Measurements from ENCODE around the gene MPPE1.

MPPE1 gene

DNA sequence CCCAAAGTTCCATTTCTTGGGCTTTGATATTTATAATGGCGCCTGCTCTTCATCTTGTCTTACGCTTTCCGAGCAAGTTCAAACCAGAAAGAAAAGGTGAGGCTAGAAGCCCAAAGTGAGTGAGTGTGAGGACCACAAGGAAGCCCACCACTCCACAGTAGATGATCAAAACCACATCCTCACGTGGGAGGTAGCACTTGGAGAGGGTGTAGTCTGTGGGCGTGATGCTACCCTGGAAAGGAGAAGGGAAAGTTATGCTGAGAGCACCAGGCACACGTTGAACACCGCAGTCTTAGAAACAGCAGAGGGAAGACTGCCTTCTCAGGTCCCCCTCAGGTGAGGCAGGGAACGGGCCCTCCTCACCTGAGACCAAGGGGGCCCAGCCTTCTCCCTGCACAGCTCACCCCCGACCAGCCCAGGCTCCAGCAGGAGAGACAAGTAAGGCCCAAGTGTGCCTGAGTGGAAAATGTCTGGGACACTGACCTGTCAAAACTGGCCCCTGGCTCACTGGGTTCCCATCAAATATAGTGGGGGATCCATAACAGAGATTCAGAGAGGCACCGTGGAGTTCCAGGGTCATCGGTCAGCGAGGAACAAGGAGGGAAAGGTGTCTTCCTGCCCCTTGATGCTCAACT lies 23.6 kb downstream of the MPPE1 start:
- DNase-seq (ENCODE audit: low read depth): no peak

- no peak for DNase-seq (ENCODE audit: low read depth)
Measured at GRCh38 chr18:11883153-11883552, 25.0 kb downstream of the MPPE1 start.

DNA sequence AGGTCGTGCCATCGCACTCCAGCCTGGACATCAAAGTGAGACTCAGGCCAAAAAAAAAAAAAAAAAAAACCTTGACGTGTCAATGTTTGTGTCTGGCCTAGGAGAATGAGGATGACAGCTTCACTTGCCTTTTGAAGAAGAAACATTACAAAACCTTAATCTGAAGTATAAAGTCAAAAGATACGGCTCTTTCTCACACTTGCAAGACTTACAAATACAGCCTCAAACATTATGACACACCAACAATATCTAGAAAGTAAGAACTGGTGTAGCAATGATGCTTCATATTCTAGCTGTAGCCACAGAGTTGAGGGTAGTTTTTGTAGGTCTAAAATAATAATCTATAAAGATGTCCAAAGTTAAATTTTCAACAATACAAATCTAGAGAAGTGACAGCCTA lies 25.5 kb downstream of the MPPE1 start:
- no peak for DNase-seq (ENCODE audit: low read depth)

- no peak for DNase-seq (ENCODE audit: low read depth)
Measured at GRCh38 chr18:11880586-11881304, 27.4 kb downstream of the MPPE1 start.

GRCh38 chr18:11877497-11878135 lies 30.5 kb downstream of the MPPE1 start:
- no peak for DNase-seq (ENCODE audit: low read depth)

DNA sequence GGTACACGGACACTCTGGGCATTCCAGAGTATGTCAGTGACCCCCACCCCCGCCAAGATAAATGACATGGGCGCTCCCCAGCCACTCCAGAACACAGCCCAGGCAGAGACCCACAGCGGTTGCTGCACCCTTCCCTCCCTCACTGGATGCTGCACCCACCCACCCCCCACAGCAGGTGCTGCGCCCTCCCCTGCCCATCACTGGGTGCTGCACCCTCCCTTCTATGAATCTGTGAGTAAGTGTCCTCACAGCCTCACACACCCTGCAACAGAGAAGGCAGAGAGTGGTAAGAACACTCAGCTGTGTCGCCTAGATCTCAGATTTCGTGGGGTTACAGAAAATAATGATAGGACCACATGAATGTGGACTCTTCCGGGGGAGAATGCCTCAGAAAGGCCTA lies 33.4 kb downstream of the MPPE1 start:
- no peak for DNase-seq (ENCODE audit: low read depth)

GRCh38 chr18:11873670-11874340 lies 34.3 kb downstream of the MPPE1 start:
- no peak for DNase-seq (ENCODE audit: low read depth)

DNA sequence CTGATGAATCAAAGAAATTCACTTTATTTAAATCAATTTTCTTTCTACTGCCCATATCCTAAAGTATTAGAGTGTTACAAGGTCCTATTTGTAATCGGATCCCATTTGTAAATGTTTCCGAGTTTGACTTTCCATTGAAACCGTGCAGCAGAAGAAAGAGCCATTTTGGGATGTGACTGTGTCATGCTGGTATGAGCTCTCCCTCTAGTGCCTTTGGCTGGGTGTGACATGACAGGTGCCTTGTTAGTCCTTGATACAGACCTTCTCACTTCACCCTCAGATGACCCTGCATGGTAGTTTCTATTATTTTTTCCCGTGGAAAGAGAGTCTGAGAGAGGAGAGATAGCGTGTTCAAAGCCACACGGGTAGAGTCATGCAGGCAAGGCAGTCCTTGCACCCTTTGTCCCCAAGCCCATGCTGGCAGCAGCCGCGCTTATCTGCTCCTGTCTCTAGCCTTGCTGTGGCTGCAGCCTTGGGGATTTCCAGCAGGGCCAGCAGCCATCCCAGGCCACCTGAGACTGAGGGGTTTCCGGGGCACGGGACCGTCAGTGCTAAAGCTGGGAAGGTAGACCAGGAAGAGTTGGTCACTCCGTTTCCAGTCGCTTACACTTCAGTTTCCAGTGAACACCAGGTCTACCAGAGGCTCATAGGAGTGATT lies 35.5 kb downstream of the MPPE1 start:
- no peak for DNase-seq (ENCODE audit: low read depth)

DNA sequence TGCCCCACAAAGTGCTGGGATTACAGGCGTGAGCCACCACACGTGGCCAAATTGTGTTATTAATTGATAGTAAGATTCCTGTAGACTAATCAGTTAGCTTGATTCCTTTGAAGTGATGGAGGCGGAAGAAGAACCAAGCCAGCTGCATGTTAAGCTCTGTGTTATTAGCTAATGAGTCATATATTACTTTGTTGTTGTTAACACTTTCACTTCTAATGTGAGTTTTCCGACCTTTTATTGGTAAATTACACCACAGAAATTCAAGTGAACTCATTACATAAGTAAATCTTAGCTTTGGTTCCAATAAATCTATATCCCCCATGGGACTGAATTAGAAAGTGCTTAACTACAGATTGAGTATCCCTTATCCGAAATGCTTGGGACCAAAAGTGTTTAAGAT lies 36.6 kb downstream of the MPPE1 start:
- no peak for DNase-seq (ENCODE audit: low read depth)

DNA sequence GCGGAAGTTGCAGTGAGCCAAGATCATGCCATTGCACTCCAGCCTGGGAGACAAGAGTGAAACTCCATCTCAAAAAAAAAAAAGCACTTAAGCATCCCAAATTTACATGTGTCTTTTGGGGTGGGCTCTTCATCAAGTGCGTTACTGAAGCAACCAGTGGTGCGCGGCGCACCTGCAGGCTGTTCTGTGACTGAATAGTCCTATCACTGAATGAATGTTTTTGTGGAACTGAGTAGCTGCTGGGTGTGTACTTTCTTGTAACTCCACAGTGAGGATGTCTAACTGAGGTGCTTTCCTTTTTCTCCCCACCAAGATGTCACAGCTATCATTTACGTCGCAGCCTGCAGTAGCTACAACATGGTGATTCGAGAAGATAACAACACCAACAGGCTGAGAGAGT lies 39.9 kb downstream of the MPPE1 start:
- DNase-seq (ENCODE audit: low read depth): no peak

- DNase-seq (ENCODE audit: low read depth): no peak
Measured at GRCh38 chr18:11866764-11867163, 41.4 kb downstream of the MPPE1 start.

DNA sequence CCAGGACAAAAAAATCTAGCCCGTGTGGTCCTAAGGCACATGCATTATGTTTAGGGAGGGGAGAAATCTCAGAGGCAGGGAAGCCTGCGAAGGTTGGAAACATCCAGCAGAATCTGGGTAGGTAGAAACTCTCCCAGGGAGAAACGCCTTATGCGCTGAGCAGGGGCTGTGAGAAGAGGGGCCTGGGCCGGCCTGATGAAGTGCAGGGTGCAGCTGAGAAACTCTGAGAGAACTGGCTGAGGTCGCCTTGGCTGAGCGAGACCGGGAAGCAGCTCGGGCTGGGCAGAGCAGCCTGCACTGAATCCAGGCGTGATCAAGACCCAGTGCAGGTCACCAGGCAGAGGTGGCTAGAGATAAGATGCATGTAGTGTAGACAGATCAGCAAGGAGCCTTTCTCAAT lies 41.8 kb downstream of the MPPE1 start:
- DNase-seq (ENCODE audit: low read depth): no peak

DNA sequence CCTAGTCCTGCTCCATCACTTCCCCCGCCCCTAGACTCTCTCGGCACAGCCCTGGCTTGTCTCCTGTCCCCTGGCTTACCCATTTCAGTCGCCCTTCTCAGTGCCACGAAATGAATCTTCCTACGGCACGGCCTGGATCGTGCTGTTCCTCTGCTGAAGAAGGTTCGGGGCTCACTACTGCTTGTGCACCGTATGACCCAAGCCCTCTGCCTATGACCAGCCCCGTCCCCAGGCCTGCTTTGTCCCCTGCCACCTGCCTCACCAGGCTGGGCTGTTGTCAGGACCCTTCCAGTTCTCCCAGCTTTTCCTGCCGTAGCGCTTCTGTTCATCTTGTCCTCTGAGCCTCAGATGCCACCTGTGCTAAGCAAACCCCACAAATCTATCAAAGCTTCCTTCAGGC lies 43.0 kb downstream of the MPPE1 start:
- DNase-seq (ENCODE audit: low read depth): no peak

- no peak for DNase-seq (ENCODE audit: low read depth)
Measured at GRCh38 chr18:11864471-11864870, 43.6 kb downstream of the MPPE1 start.

GRCh38 chr18:11862468-11863137 lies 45.5 kb downstream of the MPPE1 start:
- no peak for DNase-seq (ENCODE audit: low read depth)

DNA sequence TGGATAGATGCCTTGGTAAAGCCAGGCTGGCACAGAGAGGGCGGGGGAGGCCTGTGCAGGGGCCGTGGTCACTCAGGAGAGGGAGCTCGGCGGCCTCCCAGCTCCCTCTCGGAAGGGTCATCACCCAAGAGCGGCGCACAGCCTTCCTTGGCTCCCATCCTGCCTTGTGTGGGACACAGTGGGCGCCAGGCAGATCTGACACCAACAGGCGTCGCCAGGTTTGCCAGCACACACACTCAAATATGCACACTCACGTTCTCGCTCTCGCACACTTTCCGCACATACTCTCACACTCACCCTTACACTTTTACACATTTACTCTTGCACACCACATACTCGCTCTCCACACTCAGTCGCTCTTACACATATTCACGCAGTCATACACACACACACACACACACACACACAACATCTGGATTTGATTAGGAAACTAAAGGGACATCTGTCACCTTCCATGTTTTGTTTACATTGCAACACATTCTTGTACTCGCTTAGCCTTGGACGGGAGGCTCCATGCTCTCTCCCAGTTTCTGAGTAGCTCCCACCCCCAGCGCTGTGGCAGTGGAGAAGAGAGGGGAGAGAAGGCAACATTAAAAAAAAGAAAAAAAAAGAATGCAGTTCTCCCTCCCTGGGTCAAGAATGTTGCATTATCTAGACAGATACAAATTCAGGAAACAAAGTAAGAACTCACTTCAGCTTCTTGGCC lies 46.4 kb downstream of the MPPE1 start:
- no peak for DNase-seq (ENCODE audit: low read depth)

DNA sequence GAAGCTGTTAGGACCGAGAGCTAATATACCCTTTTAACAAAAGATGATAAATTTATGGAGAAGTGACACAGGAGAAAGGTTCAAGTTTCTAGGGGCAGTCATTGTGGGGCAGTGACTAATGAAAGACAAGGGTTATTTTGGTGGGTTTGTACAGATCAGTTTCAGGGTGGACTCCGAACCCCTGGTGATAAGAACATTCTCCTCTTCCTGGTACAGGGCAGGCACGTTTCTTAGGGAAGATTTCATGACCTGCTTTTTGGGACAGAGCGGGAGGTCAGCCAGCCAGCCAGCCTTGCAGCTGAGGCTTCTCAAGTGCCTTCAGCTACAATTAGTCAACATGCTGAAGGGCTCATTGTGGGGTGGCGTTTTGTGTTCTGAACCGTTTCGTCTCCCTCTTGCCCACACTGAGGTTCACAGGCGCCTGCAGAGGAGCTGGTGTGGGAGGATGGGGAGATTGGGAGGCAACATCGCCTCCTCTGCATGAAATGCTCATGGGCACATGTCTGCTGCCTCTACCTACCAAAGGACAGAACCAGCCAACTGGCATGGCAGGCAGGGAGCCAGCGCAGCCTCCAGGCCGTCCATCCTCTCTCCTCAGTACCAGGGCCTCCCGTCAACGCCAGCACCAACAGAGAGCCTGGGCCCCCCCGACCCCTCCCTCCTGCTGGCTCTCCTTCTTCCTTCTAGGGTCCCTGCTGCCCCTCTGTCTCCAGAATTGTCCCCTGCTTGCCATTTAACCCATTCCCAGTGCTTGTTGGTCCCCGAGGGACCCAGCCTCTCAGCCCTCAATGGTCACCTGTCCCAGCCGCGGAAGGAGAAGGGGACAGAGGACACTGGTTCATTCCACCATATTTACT lies 47.3 kb downstream of the MPPE1 start:
- DNase-seq (ENCODE audit: low read depth): no peak

DNA sequence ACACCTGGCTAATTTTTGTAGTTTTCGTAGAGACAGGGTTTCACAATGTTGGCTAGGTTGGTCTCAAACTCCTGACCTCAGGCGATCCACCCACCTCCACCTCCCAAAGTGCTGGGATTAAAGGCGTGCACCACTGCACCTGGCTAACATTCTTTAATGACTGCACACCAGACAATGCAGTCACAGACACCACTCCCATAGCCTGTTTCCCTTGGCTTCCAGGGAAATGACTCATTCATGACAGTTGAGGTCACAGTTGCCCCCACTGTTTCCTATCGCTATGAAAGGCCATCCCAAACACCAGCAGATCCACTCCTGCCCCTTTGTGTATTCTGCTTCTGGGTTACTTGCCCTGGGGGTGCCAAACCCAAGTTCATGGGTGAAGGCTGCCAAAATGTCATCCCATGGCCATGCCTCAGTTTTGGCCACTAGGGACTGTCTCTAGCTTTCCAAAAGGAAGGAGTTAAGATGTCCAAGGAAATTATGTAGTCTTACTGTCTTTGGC lies 48.2 kb downstream of the MPPE1 start:
- DNase-seq (ENCODE audit: low read depth): no peak

DNA sequence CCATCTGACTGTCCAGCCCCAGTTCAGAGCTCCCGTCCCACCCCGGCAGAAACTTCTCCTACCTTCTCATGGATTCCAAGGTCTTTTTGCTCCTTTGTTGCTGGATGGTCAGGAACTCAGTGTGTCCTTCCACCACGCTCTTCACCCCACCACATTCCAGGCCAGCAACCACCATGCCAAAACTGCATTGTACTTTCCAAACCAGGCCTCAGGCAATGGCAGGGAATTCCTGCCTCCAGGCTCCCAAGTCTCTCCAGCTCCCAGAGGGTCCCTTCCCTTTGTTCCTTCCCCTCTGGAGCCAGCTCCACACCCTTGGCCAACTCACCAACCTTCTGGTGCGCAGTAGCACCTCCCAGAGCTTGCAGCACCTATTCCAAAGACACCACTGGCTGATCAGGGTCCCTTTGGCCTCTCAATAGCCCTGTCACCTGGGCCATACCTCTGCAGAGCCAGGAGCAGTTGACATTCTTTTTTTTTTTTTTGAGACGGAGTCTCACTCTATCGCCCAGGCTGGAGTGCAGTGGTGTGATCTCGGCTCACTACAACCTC lies 48.8 kb downstream of the MPPE1 start:
- DNase-seq (ENCODE audit: low read depth): no peak
